Osteoblast (primary cell): ENCODE results near the gene TBCD. TPM values are rescaled to one million over a fixed set of nuclear protein-coding genes. Genes with fewer than 3 reads are reported as not detected.

Experiments
- DNase-seq: peaks from one replicate; pipeline ENCODE4 v3.0.0; 2011; ENCODE audit warnings: low spot score, mixed read lengths; ENCODE audit not compliant: insufficient read length; ENCODE audit errors: missing footprints
- H2AFZ ChIP-seq: 2 replicates; pipeline ENCODE4 v1.6.0; 2011; ENCODE audit warnings: mild to moderate bottlenecking, low read length
- H3K27ac ChIP-seq: 2 replicates; pipeline ENCODE4 v1.5.1; 2011; ENCODE audit warnings: mild to moderate bottlenecking, low read depth, low read length, moderate library complexity
- H3K27me3 ChIP-seq: 2 replicates; pipeline ENCODE4 v1.6.0; 2012; ENCODE audit warnings: mild to moderate bottlenecking, control low read depth, inconsistent platforms, low read length, moderate library complexity; ENCODE audit not compliant: insufficient read depth
- H3K36me3 ChIP-seq: 2 replicates; pipeline ENCODE4 v1.5.1; 2011; ENCODE audit warnings: mild to moderate bottlenecking, low read length, control low read depth, moderate library complexity; ENCODE audit not compliant: insufficient read depth
- H3K4me1 ChIP-seq: 2 replicates; pipeline ENCODE4 v1.5.1; 2011; ENCODE audit warnings: mild to moderate bottlenecking, low read length, control low read depth, moderate library complexity; ENCODE audit not compliant: insufficient read depth
- H3K4me2 ChIP-seq: 2 replicates; pipeline ENCODE4 v1.6.0; 2011; ENCODE audit warnings: mild to moderate bottlenecking, low read length; ENCODE audit not compliant: insufficient read depth
- H3K4me3 ChIP-seq: fragments of 200-600 bp; sonication (generic); 3 replicates; pipeline ENCODE4 v1.5.1; 2012; ENCODE audit warnings: mild to moderate bottlenecking, low read length, inconsistent platforms; ENCODE audit not compliant: insufficient read depth
- H3K79me2 ChIP-seq: 2 replicates; pipeline ENCODE4 v1.6.0; 2012; ENCODE audit warnings: mild to moderate bottlenecking, low read length, control low read depth, inconsistent platforms; ENCODE audit not compliant: insufficient read depth
- H3K9me3 ChIP-seq: 2 replicates; pipeline ENCODE4 v1.5.1; 2011; ENCODE audit warnings: low read depth, low read length, control low read depth
- H4K20me1 ChIP-seq: 2 replicates; pipeline ENCODE4 v1.6.0; 2012; ENCODE audit warnings: mild to moderate bottlenecking, low read length, control low read depth; ENCODE audit not compliant: insufficient read depth
- CTCF ChIP-seq: IDR thresholded peaks from 2 replicates; pipeline ENCODE4 v1.5.1; 2011; ENCODE audit warnings: mild to moderate bottlenecking, low read depth, low read length, moderate library complexity; ENCODE audit errors: extremely low read depth
- total RNA-seq: library from RNA; depleted of rRNA; stranded (reverse); fragments of >200 nt; gene quantifications from 2 replicates; pipeline ENCODE4 v1.2.3, GENCODE V29; 2012

TBCD gene
- total RNA-seq, 1 donor: 29.0 TPM

DNA sequence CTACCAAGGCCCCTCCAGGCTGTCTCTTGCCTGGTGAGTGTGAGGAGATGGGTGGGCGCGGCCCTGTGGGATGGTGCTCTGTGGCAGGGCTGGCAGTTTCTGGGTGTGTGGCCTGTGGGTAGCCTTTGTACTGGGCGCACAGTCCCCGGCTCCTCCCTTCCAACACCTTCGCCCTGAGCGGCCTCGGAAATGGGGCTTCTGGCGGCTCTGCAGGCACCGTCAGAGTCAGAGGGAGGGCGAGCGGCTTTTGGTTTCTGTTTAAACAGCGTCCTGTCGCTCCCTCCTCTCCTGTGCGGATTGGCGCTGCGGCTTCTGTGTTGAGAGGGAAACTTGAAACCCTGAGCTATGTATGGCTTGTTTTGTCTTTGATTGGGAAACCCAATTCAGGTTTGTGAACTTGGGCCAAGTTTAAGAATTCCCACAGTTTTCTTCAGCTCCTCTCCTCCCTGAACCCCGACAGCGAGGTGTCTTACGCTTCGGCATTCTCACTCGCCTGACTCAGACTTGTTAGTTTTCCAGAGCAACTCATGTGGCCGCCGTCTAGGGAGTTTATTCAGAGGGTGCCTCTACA, 96.2 kb downstream of the TBCD start:
- peak; percentile 93 for DNase-seq
- peaks cover 6% of the 10 kb centered on the region for H3K79me2 ChIP-seq
- H3K4me2 ChIP-seq: peak overlapping the region; percentile 90
- peak overlapping the region; percentile 86 for H3K27ac ChIP-seq
- peak overlapping the region; percentile 90 for H2AFZ ChIP-seq
- H3K4me1 ChIP-seq: no peaks in the 10 kb centered on the region
- no peaks in the 10 kb centered on the region for H3K27me3 ChIP-seq
- peak overlapping the region; percentile 74 for H3K4me3 ChIP-seq
- TF ChIP-seq CTCF: no peak
- H3K36me3 ChIP-seq: no peaks in the 10 kb centered on the region
- no peaks in the 10 kb centered on the region for H3K9me3 ChIP-seq
- no peaks in the 10 kb centered on the region for H4K20me1 ChIP-seq

GRCh38 chr17:82849076-82849945, 97.4 kb downstream of the TBCD start:
- H2AFZ ChIP-seq: no peak overlapping the region
- no peaks in the 10 kb centered on the region for H4K20me1 ChIP-seq
- H3K27me3 ChIP-seq: no peaks in the 10 kb centered on the region
- H3K79me2 ChIP-seq: peaks cover 6% of the 10 kb centered on the region
- H3K4me1 ChIP-seq: no peaks in the 10 kb centered on the region
- H3K4me2 ChIP-seq: no peak overlapping the region
- DNase-seq: peak; percentile 3
- no peak overlapping the region for H3K4me3 ChIP-seq
- H3K9me3 ChIP-seq: no peaks in the 10 kb centered on the region
- no peak overlapping the region for H3K27ac ChIP-seq
- TF ChIP-seq CTCF: no peak
- H3K36me3 ChIP-seq: no peaks in the 10 kb centered on the region

DNA sequence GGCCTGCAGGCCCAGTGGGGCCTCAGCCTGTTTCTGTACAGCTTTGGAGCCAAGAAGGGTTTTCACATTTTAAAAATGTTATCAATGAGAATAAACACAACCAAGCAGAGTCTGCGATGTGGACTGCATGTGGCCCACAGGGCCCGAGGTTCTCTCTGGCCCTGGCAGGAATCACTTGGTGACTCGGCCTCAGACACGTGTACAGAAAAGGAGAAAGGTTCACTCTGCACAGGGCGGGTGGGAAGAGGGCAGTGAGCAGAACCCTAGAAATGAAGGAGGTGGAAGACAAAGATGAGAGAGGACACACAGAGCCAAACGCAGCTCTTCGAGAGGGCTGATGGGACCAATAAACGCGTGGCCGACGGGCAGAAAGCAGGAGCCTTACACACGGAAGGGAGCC, 99.5 kb downstream of the TBCD start:
- Histone ChIP-seq H3K4me2 (no peak overlapping the region), H3K4me3 (no peak overlapping the region), H4K20me1 (no peaks in the 10 kb centered on the region), H3K36me3 (peaks cover 2% of the 10 kb centered on the region), H3K79me2 (peaks cover 6% of the 10 kb centered on the region), H3K27me3 (no peaks in the 10 kb centered on the region), H3K4me1 (no peaks in the 10 kb centered on the region), H3K27ac (no peak overlapping the region), H3K9me3 (no peaks in the 10 kb centered on the region), H2AFZ (no peak overlapping the region)
- no peak for DNase-seq
- TF ChIP-seq CTCF: no peak

- Histone ChIP-seq H2AFZ (no peak overlapping the region), H3K27ac (no peak overlapping the region), H3K9me3 (no peaks in the 10 kb centered on the region), H3K4me2 (no peak overlapping the region), H3K36me3 (peaks cover 2% of the 10 kb centered on the region), H3K27me3 (no peaks in the 10 kb centered on the region), H3K4me3 (no peak overlapping the region), H3K4me1 (no peaks in the 10 kb centered on the region), H4K20me1 (no peaks in the 10 kb centered on the region), H3K79me2 (peaks cover 6% of the 10 kb centered on the region)
- TF ChIP-seq CTCF: no peak
- DNase-seq: peak; percentile 46
Measured at GRCh38 chr17:82854226-82854625, 102.4 kb downstream of the TBCD start.
